ENCODE results near the gene HOXC4.
A peak's percentile ranks its signal among the peaks of the same experiment; 100 is the strongest.

The HOXC4 gene

DNA sequence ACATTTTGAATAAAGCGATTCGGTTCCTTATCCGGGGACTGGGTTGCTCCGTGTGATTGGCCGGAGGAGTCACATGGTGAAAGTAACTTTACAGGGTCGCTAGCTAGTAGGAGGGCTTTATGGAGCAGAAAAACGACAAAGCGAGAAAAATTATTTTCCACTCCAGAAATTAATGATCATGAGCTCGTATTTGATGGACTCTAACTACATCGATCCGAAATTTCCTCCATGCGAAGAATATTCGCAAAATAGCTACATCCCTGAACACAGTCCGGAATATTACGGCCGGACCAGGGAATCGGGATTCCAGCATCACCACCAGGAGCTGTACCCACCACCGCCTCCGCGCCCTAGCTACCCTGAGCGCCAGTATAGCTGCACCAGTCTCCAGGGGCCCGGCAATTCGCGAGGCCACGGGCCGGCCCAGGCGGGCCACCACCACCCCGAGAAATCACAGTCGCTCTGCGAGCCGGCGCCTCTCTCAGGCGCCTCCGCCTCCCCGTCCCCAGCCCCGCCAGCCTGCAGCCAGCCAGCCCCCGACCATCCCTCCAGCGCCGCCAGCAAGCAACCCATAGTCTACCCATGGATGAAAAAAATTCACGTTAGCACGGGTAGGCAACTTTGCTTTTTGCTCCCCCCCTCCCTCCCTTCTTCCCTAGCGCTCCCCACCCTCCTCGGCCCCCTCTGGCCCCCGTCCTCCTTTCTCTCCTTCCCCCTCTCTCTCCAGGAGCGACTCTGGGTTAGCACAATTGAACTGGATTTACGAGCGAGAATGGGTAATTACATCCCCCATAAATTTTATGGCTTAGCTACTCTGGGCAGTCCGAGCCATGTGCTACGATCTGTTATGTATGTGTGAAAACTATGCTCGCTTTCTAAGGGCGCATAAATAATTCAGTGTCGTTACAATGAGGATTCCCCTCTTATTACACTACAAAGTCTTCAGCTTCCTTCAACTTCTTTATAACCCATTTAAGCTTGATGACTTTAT, at the start of gene HOXC4:
TSS of gene HOXC4 (plus strand) at position 85 of the 991 bp plus-strand sequence. CDS start at position 173, 88 bp downstream.
- in situ Hi-C loops (cut with MboI; ENCODE audit: low pct_unique_long_range_greater_than_20kb, low sequenced_read_pairs, unreplicated experiment), result no loop called here
- TF ChIP-seq, protein P1, sequence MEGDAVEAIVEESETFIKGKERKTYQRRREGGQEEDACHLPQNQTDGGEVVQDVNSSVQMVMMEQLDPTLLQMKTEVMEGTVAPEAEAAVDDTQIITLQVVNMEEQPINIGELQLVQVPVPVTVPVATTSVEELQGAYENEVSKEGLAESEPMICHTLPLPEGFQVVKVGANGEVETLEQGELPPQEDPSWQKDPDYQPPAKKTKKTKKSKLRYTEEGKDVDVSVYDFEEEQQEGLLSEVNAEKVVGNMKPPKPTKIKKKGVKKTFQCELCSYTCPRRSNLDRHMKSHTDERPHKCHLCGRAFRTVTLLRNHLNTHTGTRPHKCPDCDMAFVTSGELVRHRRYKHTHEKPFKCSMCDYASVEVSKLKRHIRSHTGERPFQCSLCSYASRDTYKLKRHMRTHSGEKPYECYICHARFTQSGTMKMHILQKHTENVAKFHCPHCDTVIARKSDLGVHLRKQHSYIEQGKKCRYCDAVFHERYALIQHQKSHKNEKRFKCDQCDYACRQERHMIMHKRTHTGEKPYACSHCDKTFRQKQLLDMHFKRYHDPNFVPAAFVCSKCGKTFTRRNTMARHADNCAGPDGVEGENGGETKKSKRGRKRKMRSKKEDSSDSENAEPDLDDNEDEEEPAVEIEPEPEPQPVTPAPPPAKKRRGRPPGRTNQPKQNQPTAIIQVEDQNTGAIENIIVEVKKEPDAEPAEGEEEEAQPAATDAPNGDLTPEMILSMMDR (IDR thresholded peaks at IDR 0.05; ENCODE audit: extremely low read depth, insufficient read depth, missing control alignments), result no peak
- DNase-seq (ENCODE audit: low spot score), result no peak

DNA sequence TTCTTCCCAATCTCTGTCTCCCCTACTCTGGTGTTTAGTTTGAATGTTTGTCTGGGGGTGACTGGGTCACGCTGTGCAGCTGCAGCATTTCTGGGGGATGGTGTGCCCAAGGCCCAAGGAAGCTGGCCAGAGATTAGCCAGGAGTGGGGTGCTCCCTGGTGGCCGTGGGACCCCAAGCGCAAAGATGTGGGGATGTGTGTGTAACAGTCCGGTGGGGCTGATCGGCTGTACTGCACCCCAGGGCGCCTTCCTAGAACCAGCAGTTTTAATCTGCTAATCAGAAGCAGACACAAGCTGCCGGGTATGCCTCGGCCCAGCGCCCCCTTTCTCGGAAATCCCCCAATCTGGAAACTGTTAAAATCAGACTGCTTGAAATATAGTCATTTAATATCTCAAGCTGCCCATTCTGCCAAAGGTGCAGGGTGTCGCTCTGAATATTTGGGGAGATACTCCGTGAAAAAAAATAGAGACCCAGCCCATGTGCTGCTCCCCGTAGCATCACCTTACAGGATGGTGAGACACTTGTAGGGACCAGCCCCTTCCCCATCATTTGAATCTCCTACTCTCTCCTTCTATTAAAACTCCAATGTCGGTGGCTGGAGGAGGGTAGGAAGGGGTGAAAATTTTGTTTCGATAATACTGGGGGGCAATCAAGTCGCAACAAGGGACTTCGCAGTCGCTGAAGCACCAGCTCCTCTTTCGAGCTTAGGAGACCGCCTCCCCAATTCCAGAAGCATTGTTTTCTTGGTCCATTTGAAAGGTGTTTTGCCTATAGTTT, 49.4 kb upstream of the HOXC4 start:
- in situ Hi-C loops (cut with MboI; ENCODE audit: low pct_unique_long_range_greater_than_20kb, low sequenced_read_pairs, unreplicated experiment), result loop anchor here (25.0 kb wide), 1 partner anchor 358 kb away; the partner anchor contains the start of gene GPR84
- TF ChIP-seq, protein P1 (IDR thresholded peaks at IDR 0.05; ENCODE audit: extremely low read depth, insufficient read depth, missing control alignments), result peak; percentile 23
- DNase-seq (ENCODE audit: low spot score), result no peak

DNA sequence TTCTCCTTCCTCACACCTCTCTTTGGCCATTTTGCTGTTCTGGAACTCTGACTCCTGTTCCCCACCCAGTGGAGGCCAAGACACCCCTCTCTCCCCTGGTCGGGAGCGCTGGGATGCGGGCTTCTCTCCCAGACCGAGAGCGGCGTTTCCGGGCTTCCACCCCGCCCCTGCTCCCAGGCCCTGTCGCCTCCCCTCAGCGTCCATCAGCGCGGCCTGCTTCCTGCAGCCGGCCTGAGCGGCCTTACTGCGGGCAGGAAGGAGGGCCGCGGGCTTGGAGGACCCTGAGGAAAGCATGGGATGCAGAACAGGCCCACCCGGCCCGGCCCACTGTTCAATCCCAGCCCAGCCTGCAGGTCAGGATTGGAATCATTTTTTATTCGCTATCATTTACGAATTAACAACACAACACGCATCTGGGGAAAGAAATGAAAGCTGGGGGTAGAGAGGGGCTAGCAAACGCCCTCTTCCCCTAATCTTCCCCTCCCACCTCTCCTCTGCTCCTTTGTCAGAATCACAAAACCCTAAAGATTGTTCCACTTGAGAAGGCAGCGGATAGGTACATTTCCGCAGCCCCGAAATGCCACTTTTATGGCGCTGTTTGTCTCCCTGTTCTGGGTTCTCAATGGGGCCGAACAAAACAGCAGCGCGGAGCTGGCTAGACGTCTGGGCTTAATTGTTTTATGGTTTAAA, 48.6 kb upstream of the HOXC4 start:
- no peak for DNase-seq (ENCODE audit: low spot score)
- in situ Hi-C loops (cut with MboI; ENCODE audit: low pct_unique_long_range_greater_than_20kb, low sequenced_read_pairs, unreplicated experiment), result loop anchor here (25.0 kb wide), 1 partner anchor 357 kb away; the partner anchor contains the start of gene GPR84
- TF ChIP-seq, protein P1 (IDR thresholded peaks at IDR 0.05; ENCODE audit: extremely low read depth, insufficient read depth, missing control alignments), result no peak

DNA sequence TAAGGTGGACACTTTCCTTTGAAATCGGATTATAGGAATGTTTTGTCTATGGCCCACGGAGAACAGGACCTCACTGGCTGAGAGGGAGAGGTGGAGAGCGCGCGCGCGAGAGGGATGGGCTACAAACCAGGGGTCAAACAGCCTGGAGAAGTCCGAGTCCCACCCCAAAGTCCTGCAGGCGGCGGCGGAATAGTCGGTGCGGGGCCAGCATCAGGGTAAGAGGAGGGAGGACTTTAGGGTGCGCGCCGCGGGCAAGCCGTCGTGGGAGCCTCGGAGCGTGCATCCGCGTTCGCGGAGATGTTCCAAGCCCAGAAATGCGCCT, 48.1 kb upstream of the HOXC4 start:
- TF ChIP-seq, protein P1 (IDR thresholded peaks at IDR 0.05; ENCODE audit: extremely low read depth, insufficient read depth, missing control alignments), result no peak
- DNase-seq (ENCODE audit: low spot score), result no peak
- in situ Hi-C loops (cut with MboI; ENCODE audit: low pct_unique_long_range_greater_than_20kb, low sequenced_read_pairs, unreplicated experiment), result loop anchor here (25.0 kb wide), 1 partner anchor 357 kb away; the partner anchor contains the start of gene GPR84

DNA sequence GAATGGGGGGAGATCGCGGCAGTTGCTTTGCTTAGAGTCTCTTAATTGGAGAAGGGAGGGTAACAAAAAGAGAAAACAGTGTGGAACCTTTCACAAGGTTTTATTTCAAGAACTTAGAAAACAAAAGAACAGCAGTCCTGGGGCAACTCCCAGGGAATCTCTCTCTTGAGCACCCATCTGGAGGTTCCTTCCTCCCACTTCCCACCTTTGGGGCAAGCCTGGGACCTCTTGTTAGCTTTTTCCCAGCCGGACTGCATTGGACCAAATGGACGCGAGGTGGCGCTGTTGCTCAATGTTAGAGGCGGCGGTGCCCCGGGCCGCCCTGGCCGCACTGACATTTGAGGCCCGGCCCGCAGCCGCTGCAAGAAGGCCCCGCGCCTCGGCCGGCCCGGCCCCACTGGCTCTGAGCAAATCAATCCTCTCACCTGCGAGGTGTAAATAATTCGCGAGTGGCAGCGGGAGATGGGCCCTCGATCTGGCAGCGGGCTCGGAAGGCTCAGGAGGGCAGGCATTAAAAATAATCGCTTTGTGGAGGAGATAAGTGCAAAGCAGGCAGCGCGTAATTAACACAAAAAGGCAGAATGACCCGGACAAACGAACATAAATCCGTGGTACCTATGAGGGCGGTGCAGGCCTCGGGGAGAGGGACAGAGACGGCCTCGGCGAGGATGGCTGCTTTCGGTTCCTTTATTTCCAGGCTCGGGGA, 47.6 kb upstream of the HOXC4 start:
- TF ChIP-seq, protein P1 (IDR thresholded peaks at IDR 0.05; ENCODE audit: extremely low read depth, insufficient read depth, missing control alignments), result peak; percentile 95
- in situ Hi-C loops (cut with MboI; ENCODE audit: low pct_unique_long_range_greater_than_20kb, low sequenced_read_pairs, unreplicated experiment), result loop anchor here (25.0 kb wide), 1 partner anchor 356 kb away; the partner anchor contains the start of gene GPR84
- DNase-seq (ENCODE audit: low spot score), result peak; percentile 89

Data from GM13977 (cell line).